MV-4-11 (cell line): Measurements from ENCODE around the gene DYNLT4.
"Not testable (repeated sequence)": the region's sequence is repeated elsewhere in the genome, so short reads cannot be mapped to it uniquely, and the experiment has no call there.

Experiments used
- DNase-seq: peaks from one replicate; lab custom pipeline; 2025; lab: John Stamatoyannopoulos, UW

The DYNLT4 gene

DNA sequence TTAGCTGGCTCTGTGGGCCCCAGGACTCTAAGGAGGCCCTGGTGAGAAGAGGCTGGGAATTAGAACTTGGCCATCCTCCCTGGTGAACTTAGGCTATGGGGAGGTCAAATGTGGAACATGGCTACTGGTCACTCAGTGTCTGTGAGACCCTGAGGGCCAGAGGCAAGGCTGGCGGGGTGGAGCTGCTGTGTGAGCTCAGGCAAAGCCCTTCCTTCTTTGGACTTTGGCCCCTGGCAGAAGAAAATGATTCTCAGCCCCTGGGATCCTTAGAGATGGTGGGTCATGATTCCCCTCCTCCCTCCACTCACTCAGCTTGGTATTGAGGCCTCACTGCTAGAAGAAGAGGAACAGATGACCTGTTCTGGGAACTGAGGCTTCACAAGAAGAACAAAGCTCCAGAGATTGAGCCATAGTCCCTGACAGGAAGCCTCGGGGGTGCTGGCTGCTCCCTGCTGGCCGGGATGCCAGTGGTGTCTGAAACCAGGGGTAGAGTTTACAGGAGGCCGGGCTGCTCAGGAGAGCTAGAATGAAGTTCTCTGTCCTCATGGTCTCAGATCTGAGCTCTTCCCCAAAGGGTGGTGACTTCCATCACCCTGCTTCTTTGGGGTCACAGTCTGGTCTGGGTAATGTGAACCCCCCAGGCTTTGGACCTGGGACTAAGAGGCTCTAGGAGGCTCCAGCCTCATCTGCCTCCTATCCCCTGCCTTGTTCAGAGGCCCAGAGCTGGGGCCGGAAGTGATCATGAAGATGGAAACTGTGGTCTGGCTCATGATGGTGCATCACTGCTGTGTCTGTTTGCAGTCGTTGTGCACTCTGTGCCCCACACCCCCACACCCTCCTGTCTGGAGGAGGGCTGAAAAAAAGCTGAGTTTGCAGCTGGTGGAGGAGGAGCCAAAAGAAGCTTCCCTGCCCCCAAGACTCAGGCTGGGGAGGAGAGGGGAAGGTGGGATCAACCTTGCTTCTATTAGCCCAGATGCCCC is 2.1 kb upstream of the DYNLT4 start:
- peak; percentile 89 for DNase-seq

DNA sequence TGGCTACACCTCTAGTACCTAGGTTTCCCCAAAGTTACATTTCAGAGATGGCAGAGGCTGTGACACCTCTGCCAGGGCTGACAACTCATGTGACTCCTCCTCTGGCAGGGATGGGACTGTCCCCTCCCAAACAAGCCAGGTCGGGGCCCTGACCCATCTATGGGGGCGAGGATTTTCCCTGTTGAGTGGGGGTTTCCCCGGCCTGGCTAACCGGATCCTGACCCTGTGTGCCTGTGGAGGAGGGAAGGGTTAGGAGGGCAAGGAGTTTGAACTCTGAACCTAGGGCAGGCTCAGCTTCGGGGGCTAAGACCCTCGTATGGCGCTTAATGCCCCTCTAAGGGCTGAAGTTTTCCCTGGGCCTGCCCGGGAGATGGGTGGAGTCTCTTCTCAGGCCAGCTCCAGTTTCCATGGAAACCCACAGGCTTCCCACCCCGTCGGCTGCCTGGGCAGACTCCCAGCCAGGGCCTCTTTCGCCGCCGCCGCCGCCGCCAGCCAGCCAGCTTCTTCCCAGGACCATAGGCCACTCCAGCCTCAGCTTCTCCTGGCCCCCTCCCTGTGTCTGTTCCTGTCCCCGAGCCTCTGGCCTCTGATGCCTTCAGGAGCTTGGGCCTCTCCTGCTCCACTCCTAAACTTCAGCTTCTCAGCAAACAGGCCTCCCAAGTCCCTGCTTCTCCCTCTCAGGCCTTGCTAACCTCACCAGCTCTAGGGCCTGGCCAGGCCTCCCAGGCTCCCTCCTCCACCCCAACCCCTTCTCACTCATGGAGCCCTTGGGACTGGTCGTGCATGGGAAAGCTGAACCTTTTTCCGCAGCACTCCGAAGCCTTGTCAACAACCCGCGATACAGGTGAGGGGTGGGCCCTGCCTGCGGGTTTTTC is 1.1 kb upstream of the DYNLT4 start, which contains the start of gene BTBD19:
Gene BTBD19 (plus strand): TSS at position 461 of the 875 bp plus-strand sequence. CDS start 298 bp downstream, at position 759.
- DNase-seq = peak; percentile 32

DNA sequence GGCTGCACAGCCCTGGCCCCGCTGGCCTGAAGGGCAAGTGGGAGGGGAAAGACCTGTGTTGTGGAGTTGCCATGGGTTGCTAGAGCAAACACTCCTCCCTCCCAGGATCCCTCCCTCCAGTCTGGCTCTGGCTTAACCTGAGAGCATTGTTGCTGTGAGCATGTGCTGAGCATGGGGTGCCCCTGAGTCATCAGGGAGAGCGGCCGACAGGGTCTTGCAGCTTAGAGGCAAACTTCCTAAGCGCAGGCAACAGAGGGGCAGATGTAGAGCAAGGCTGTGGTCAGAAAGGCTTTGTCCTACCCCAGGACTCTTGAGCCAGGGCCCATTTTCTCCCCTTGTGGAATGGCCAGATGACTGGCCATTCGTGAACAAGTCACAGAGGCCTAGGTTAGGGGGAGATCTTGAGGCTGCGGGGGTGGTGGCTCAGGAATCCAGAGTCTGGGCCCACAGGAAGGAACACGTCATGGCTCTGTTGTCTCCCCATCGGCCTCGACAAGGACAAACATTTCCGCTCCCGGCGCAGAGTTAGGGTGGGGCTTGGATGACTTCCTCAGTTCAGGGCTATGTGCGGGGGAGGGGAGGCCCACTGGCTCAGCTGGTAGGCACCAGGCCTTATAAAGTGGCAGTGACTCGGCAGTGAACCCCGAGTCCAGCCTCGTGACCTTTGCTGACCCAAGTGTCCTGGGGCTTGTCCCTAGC is 362 bp upstream of the DYNLT4 start:
- DNase-seq = peak; percentile 96

DNA sequence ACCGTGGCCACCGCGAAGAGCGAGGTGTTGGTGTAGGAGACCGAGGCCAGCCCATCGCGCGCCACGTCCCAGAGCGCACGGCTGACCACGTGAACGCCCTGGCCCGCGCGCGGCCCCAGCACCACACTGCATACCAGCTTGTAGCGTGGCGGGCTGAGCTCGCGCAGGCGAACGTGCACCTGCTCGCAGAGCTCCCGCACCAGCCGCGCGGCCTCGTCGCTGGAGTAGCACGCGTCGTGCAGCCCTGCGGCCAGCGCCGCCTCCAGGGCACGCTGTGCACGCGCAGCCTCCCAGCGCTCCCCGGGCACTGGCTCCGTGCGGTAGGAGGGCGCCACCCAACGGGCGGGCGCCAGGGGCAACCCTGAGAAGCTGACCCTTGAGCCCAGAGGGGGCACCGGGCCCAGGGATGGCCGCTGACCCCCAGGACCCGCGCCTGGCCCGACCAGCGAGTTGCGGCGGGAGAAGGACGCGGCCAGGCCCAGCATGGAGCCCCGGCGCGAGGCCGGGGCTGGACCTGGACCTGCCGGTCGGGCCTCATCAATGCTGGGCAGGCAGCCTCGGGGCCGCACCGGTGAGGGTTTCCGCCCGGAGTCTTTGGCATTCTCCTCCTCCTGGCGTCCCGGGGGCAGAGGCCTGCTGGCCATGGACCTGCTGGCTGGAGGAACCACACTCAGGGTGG is 987 bp downstream of the DYNLT4 start:
- no peak for DNase-seq

DNA sequence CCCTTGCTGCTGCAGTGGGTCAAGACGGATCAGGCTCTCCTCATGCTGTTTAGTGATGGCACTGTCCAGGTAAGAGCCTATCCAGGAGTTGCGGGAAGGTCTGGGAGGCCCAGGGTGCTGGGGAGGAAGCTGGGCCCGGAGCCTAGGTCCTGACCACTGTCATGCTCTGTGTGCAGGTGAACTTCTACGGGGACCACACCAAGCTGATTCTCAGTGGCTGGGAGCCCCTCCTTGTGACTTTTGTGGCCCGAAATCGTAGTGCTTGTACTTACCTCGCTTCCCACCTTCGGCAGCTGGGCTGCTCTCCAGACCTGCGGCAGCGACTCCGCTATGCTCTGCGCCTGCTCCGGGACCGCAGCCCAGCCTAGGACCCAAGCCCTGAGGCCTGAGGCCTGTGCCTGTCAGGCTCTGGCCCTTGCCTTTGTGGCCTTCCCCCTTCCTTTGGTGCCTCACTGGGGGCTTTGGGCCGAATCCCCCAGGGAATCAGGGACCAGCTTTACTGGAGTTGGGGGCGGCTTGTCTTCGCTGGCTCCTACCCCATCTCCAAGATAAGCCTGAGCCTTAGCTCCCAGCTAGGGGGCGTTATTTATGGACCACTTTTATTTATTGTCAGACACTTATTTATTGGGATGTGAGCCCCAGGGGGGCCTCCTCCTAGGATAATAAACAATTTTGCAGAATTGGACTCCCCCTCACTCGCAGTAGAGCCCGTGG is 1.7 kb downstream of the DYNLT4 start:
- DNase-seq = no peak

DNA sequence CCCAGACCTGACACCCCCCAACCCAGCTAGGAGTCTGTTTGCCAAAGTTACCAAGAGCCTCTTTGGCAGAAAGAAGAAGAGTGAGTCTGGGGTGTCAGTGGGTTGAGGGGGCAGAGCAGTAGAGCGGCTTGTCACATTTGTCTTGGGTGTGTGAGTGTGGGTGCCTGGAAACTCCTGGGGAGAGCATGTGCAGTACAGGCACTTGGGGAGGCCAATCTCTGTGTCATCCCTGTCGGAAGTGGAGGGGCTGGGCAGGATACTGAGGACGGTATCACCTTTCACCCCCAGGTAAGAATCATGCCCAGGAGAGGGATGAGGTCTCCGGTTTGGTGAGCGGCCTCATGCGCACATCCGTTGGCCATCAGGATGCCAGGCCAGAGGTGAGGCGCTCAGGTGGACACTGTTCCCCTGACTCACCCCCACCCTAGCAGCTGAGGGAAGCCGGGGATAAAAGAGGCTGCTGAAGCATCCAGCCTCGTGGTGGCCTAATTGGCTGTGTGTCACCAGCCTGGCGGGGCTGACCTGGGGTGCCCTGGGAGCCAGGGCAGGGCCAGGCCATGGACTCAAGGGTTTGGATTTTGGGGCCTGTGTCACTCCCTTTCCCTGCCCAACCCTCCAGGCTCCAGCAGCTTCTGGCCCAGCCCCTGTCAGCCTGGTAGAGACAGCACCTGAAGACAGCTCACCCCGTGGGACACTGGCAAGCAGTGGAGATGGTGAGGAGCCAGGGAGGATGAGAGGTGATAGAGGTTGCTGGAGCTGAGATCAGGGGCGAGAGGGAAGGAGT is 3.6 kb downstream of the DYNLT4 start:
- no peak for DNase-seq

DNA sequence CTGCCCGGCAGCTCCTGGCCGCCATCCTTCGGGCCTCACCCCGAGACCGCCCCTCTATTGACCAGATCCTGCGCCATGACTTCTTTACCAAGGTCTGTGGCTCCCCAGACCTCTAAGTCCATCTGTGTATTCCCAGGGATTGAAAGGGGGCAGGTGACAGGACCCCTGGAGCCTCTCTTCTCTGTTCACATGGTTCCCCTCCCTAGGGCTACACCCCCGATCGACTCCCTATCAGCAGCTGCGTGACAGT is 4.2 kb downstream of the DYNLT4 start:
- DNase-seq = no peak

DNA sequence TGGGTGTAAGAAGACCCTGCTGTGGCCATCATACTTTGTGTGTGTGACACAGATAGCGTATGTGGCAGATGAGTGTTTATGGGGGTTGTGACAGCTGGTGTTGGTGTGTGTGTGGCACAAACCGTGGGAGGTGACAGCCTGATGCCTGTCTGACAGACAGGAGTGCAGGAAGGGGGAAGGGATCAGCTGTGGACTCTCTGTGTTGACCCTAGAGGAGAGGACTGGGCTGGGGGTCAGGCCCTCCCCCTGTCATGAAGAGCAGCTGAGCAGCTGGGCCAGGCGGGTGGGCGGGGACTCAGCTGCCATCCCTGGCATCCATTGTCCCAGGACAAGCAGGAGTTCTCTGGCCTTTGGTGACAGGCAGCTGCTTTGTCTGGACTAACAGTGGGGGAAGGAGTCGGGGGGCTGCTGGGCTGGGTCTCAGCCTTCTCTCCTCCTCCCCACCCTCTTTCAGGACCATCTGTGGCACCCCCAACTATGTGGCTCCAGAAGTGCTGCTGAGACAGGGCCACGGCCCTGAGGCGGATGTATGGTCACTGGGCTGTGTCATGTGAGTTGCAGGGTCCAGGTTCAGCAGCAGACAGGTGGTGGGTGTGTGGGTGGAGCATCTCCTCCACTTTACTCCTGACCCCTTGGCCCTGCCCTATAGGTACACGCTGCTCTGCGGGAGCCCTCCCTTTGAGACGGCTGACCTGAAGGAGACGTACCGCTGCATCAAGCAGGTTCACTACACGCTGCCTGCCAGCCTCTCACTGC is 4.7 kb downstream of the DYNLT4 start:
- no peak for DNase-seq

DNA sequence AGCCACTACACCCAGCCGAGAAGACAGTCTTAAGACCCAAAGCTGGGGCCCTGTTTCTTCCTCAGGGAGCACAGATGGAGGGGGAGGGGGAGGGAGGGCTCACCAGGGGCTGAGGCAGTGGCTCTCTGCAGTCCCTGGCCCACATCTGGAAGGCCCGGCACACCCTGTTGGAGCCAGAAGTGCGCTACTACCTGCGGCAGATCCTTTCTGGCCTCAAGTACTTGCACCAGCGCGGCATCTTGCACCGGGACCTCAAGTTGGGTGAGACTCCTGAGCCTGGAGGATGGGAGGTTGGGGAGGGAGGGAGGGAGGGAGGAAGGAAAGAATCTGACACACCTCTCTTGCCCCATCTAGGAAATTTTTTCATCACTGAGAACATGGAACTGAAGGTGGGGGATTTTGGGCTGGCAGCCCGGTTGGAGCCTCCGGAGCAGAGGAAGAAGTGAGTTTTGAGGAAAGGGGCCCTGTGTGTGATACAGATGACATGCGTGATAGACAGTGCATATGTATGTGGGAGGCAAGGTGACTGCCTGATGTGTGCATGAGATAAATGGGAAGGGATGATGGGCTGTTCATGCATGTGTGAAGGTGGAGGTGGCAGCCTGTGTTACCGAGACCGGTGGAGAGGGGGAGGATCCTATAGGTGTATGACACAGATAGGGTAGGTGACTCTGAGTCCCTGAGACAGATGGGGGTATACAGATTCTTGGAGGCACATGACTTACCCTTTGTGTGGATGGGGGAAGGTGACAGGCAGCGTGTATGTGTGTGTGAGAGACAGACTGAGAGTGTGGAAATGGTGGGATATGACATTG is 5.5 kb downstream of the DYNLT4 start:
- DNase-seq = no peak

DNA sequence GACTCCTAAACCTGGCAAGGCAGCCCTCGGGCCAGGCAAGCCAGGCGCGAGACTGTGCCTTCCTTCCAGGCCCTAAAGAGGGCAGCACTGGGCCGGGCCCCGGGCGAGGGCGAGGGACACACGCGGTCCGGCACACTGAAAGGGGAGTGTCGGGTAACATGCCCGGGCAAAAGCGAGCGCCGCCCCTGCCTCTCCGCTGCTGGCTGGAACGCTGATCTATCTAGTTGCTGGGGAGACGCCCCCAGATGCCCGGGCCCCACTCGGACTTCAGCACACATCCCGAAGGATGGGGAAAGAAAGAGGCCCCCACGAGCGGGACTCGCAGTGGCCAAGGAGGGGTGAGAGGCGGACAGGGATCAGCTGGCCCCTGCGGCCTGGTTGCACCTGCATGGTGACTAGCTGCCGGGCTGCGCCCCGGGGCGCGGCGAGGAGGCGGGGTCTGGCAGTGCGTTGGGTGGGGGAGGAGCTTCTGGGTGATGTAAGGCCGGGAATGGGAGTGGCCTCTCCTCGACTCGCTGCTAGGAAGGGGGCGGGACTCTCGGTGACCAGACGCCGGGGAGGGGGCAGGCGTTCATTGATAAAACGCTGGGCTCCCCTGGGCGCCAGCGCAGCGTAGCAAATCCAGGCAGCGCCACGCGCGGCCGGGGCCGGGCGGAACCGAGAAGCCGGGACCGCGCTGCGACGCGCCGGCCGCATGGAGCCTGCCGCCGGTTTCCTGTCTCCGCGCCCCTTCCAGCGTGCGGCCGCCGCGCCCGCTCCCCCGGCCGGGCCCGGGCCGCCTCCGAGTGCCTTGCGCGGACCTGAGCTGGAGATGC is 7.2 kb downstream of the DYNLT4 start, which contains the start of gene PLK3:
Gene PLK3 (plus strand): TSS at position 608 of the 815 bp plus-strand sequence. CDS start 87 bp downstream, at position 695.
- peak; percentile 95 for DNase-seq

DNA sequence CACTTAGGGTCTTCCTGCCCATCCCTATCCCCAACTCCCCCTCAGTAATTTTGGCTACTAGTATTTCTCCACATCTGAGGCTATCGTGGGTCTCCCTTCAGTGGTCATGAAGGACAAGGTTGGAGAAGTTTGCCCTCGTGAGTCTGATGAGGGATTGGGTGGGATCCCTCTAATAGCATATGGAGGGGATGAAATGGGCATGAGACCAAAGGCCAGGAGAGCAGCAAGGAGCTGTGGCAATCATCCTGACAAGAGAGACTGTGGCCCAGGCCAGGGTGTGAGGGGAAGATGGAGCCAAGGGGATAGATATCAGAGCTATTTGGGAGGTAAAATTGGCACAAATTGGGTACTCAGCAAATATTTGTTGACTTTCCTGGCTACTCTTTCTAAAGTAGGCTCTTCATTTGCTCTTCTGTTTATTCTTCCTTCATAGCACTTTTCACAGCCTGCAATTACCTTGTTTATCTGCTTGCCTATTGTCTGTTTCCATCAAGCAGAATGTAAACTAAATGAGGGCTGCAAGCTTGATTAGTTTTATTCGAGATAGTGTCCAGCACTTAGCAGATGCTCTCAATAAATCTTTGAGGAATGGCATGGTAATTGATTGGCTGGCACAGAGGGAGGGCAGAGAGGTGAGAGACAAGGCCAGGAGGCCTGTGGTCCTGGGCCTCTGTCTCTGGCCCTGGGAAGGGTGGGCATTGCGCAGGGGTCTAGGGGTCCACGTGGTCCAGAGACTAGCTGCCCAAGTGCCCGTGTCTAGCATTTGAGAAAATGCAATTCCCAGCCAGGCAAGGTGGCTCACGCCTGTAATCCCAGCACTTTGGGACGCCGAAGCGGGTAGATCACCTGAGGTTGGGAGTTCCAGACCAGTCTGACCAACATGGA is 8.4 kb downstream of the DYNLT4 start:
- no peak for DNase-seq

DNA sequence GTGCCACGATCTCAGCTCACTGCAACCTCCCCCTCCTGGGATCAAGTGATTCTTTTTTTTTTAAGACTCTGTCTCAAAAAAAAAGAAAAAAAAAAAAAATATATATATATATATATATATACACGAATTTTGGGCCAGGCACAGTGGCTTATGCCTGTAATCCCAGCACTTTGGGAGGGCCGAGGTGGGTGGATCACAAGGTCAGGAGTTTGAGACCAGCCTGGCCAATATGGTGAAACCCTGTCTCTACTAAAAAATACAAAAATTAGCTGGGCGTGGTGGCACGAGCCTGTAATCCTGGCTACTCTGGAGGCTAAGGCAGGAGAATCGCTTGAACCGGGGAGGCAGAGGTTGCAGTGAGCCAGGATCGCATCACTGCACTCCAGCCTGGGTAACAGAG is 9.3 kb downstream of the DYNLT4 start:
- not testable (repeated sequence) for DNase-seq

DNA sequence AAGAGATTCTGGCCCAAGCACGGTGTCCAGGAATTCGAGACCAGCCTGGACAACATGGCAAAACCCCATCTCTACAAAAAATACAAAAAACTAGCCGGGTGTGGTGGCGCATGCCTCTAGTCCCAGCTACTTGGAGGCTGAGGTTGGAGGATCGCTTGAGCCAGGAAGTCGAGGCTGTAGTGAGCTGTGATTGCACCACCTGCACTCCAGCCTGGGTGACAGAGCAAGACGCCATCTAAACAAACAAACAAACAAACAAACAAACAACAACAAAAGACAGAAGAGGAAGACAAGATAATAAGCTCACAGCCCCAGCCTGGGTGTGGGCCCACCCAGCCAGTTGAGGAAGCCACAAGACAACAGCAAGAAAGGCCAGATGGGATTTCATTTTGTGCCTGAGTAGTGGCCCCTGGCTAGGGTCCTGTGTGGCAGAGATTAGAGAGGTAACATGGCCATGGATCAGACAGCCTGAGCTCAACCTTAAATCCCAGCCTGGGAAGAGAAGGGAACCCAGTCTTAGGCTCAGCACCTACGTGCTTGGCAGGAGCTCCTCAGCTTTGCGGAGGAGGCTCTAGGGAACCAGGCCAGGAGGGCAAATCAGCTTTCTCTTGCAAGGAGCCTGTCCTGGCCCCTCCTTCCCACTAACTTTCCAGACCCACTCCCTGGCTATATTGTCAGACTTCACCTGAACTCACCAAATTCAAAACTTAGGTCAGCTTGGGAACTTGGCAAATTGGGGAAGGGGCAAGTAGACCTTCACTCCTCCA is 14.2 kb downstream of the DYNLT4 start:
- no peak for DNase-seq

DNA sequence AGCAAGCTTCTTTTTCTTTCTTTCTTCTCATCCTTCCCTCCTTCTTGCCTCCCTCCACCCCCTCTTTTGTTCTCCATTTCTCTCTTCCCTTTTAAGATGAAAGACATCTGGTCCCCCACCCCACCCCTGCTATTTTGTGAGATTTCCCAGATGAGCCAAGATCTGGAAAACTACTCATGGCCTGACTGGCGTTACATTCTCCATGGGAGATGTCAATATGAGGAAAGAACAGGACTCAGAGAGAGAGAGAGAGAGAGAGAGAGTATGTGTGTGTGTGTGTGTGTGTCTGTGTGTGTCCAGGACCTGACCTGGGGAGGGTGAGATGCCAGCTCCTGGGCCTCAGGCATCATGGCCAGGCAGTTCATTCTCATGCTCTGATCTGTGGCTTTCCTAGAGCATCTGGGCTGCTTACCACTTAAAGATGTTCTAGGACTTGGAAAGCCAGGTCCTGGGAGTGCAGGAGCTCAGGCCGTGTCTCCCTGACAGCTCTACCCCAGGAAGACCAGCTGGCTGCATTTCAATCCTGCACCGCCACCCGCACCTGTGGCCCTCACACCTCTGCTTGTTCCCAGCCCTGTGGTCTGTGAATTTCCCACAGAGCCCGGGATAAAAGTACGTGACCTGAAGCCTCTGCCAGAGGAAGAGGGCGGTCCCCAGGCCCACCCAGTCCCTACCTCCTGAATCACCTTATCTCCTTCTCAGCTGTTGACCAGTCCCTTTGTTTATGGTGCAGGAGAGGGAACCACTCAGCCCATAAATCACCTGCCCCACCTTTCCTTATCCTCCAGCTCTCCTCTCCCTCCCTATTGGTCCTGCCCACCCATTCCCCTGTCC is 16.0 kb downstream of the DYNLT4 start:
- DNase-seq = no peak
